Fibroblast of peridontal ligament (primary cell): ENCODE results near the gene TTC27.
"Not testable (repeated sequence)": the region's sequence is repeated elsewhere in the genome, so short reads cannot be mapped to it uniquely, and the experiment has no call there.

Experiments
- DNase-seq: peaks from one replicate; pipeline ENCODE4 v3.0.0-alpha.2; 2010; ENCODE audit errors: extremely low read depth

Gene TTC27

GRCh38 chr2:32847734-32848133 is 219.9 kb downstream of the TTC27 start:
- no peak for DNase-seq

GRCh38 chr2:32849456-32850194 is 221.8 kb downstream of the TTC27 start:
- no peak for DNase-seq

- DNase-seq, result peak; percentile 33
Observed at GRCh38 chr2:32851777-32852439, 224.1 kb downstream of the TTC27 start.

- DNase-seq, result no peak
Observed at GRCh38 chr2:32852856-32853255, 225.0 kb downstream of the TTC27 start.

GRCh38 chr2:32856891-32857290 is 229.0 kb downstream of the TTC27 start:
- DNase-seq, result no peak

GRCh38 chr2:32858713-32859112 is 230.9 kb downstream of the TTC27 start:
- DNase-seq, result no peak

GRCh38 chr2:32860385-32860784 is 232.5 kb downstream of the TTC27 start:
- DNase-seq, result no peak

GRCh38 chr2:32862269-32863055 is 234.6 kb downstream of the TTC27 start:
- DNase-seq, result no peak

- DNase-seq, result no peak
Observed at GRCh38 chr2:32863326-32863725, 235.5 kb downstream of the TTC27 start.

- no peak for DNase-seq
Observed at GRCh38 chr2:32863803-32864202, 236.0 kb downstream of the TTC27 start.

GRCh38 chr2:32864334-32865111 is 236.7 kb downstream of the TTC27 start:
- peak; percentile 97 for DNase-seq

- DNase-seq, result peak; percentile 92
Observed at GRCh38 chr2:32865399-32866068, 237.7 kb downstream of the TTC27 start.

- not testable (repeated sequence) for DNase-seq
Observed at GRCh38 chr2:32866462-32866861, 238.6 kb downstream of the TTC27 start.
